Epithelial cell of esophagus (primary cell): ENCODE data around the gene EPHA4.

Experiments used
- DNase-seq: peaks from one replicate; pipeline ENCODE4 v3.0.0; 2010; ENCODE audit warnings: low read depth
- H3K4me3 ChIP-seq: 2 replicates; pipeline ENCODE4 v1.5.1; 2011; ENCODE audit warnings: mild to moderate bottlenecking, low read length, control low read depth
- CTCF ChIP-seq: IDR thresholded peaks from 2 replicates; pipeline ENCODE4 v1.5.1; 2011; ENCODE audit warnings: low read depth, mild to moderate bottlenecking, low read length, control low read depth, inconsistent platforms; ENCODE audit not compliant: insufficient read depth; ENCODE audit errors: missing control alignments

The EPHA4 gene

GRCh38 chr2:221467610-221468009 lies 104.5 kb downstream of the EPHA4 start:
- H3K4me3 ChIP-seq, result no peak overlapping the region
- TF ChIP-seq CTCF, result no peak
- DNase-seq, result peak; percentile 72

- no peak for DNase-seq
- TF ChIP-seq CTCF, result no peak
- H3K4me3 ChIP-seq, result no peak overlapping the region
Measured at GRCh38 chr2:221466744-221467143, 105.4 kb downstream of the EPHA4 start.

GRCh38 chr2:221465776-221466175 lies 106.3 kb downstream of the EPHA4 start:
- no peak overlapping the region for H3K4me3 ChIP-seq
- no peak for DNase-seq
- no peak for TF ChIP-seq CTCF

GRCh38 chr2:221464971-221465370 lies 107.1 kb downstream of the EPHA4 start:
- DNase-seq, result no peak
- no peak overlapping the region for H3K4me3 ChIP-seq
- TF ChIP-seq CTCF, result no peak

GRCh38 chr2:221463241-221463896 lies 108.7 kb downstream of the EPHA4 start:
- no peak overlapping the region for H3K4me3 ChIP-seq
- no peak for DNase-seq
- TF ChIP-seq CTCF, result no peak

- peak; percentile 44 for DNase-seq
- no peak overlapping the region for H3K4me3 ChIP-seq
- TF ChIP-seq CTCF, result no peak
Measured at GRCh38 chr2:221461901-221462300, 110.2 kb downstream of the EPHA4 start.

- no peak for TF ChIP-seq CTCF
- no peak for DNase-seq
- H3K4me3 ChIP-seq, result no peak overlapping the region
Measured at GRCh38 chr2:221460136-221460535, 112.0 kb downstream of the EPHA4 start.
